ENCODE data around the gene JHY. TPM values are rescaled to one million over a fixed set of nuclear protein-coding genes. Genes with fewer than 3 reads are reported as not detected.

JHY gene
- under 1 TPM; 0.55 to 0.59 TPM for total RNA-seq

GRCh38 chr11:122882189-122882856 lies at the start of gene JHY:
JHY (plus strand) TSS chr11:122882759; CDS start chr11:122885850, 3,091 bp downstream.
- H3K9me3 Mint-ChIP-seq: no peaks in the 10 kb centered on the region
- peaks cover 16 to 18% of the 10 kb centered on the region in 2 donors for H3K4me1 Mint-ChIP-seq (ENCODE audit: low read depth in 2 of 2)
- H3K27me3 Mint-ChIP-seq: peaks cover 16 to 19% of the 10 kb centered on the region in 2 donors
- DNase-seq (ENCODE audit: low spot score) (no peak), ATAC-seq (no peak)
- H3K4me3 Mint-ChIP-seq: peak within 1 kb of the TSS; percentile 83
- no peaks in the 10 kb centered on the region for H3K36me3 Mint-ChIP-seq
- H3K27ac Mint-ChIP-seq: peak within 1 kb of the TSS; percentile 36 to 38

GRCh38 chr11:122833846-122834464 lies 48.6 kb upstream of the JHY start:
- ATAC-seq (no peak), DNase-seq (ENCODE audit: low spot score) (no peak)
- Mint-ChIP-seq H3K9me3 (no peaks in the 10 kb centered on the region), H3K36me3 (no peaks in the 10 kb centered on the region), H3K4me3 (no peak overlapping the region), H3K27me3 (peaks cover 0 to 2% of the 10 kb centered on the region in 2 donors), H3K27ac (no peak overlapping the region), H3K4me1 (ENCODE audit: low read depth in 2 of 2) (peaks cover 30 to 43% of the 10 kb centered on the region in 2 donors)

GRCh38 chr11:122836916-122837315 lies 45.6 kb upstream of the JHY start:
- H3K9me3 Mint-ChIP-seq: no peaks in the 10 kb centered on the region
- no peak for ATAC-seq
- no peaks in the 10 kb centered on the region for H3K36me3 Mint-ChIP-seq
- H3K27me3 Mint-ChIP-seq: peaks cover 0 to 2% of the 10 kb centered on the region in 2 donors
- no peak overlapping the region for H3K27ac Mint-ChIP-seq
- DNase-seq (ENCODE audit: low spot score): no peak
- peaks cover 30 to 48% of the 10 kb centered on the region in 2 donors for H3K4me1 Mint-ChIP-seq (ENCODE audit: low read depth in 2 of 2)
- no peak overlapping the region for H3K4me3 Mint-ChIP-seq

GRCh38 chr11:122837528-122838346 lies 44.8 kb upstream of the JHY start:
- peak overlapping the region; percentile 50 to 68 for H3K27ac Mint-ChIP-seq
- peak overlapping the region; percentile 81 for H3K4me3 Mint-ChIP-seq
- DNase-seq (ENCODE audit: low spot score): no peak
- no peaks in the 10 kb centered on the region for H3K27me3 Mint-ChIP-seq
- peaks cover 31 to 51% of the 10 kb centered on the region in 2 donors for H3K4me1 Mint-ChIP-seq (ENCODE audit: low read depth in 2 of 2)
- no peaks in the 10 kb centered on the region for H3K9me3 Mint-ChIP-seq
- H3K36me3 Mint-ChIP-seq: no peaks in the 10 kb centered on the region
- no peak for ATAC-seq

- Mint-ChIP-seq H3K27ac (peak overlapping the region; percentile 46 to 62), H3K4me1 (ENCODE audit: low read depth in 2 of 2) (peaks cover 44 to 68% of the 10 kb centered on the region in 2 donors), H3K27me3 (peaks cover 0 to 4% of the 10 kb centered on the region in 2 donors), H3K4me3 (peak overlapping the region; percentile 80), H3K9me3 (no peaks in the 10 kb centered on the region), H3K36me3 (no peaks in the 10 kb centered on the region)
- ATAC-seq: peak; percentile 77 to 83
- DNase-seq (ENCODE audit: low spot score): no peak
These were observed 39.0 kb upstream of the JHY start for GRCh38 chr11:122843281-122844141.

- H3K4me1 Mint-ChIP-seq (ENCODE audit: low read depth in 2 of 2): peaks cover 63 to 83% of the 10 kb centered on the region in 2 donors
These were observed 35.1 kb upstream of the JHY start for GRCh38 chr11:122847466-122847865.

GRCh38 chr11:122848186-122848585 lies 34.4 kb upstream of the JHY start:
- ATAC-seq: no peak
- H3K4me3 Mint-ChIP-seq: peak overlapping the region; percentile 55
- H3K4me1 Mint-ChIP-seq (ENCODE audit: low read depth in 2 of 2): peaks cover 61 to 81% of the 10 kb centered on the region in 2 donors
- no peak overlapping the region for H3K27ac Mint-ChIP-seq
- DNase-seq (ENCODE audit: low spot score): no peak
- H3K27me3 Mint-ChIP-seq: peaks cover 0 to 10% of the 10 kb centered on the region in 2 donors
- no peaks in the 10 kb centered on the region for H3K9me3 Mint-ChIP-seq
- H3K36me3 Mint-ChIP-seq: no peaks in the 10 kb centered on the region

More at GRCh38 chr11:122847466-122847865, 35.1 kb upstream of the JHY start:
- peaks cover 0 to 6% of the 10 kb centered on the region in 2 donors for H3K27me3 Mint-ChIP-seq
- H3K9me3 Mint-ChIP-seq: no peaks in the 10 kb centered on the region
- no peaks in the 10 kb centered on the region for H3K36me3 Mint-ChIP-seq
- DNase-seq (ENCODE audit: low spot score) (no peak), ATAC-seq (no peak)
- peak overlapping the region; percentile 55 for H3K4me3 Mint-ChIP-seq
- H3K27ac Mint-ChIP-seq: peak overlapping the region in 1 of 2 donors; percentile 6

- H3K4me1 Mint-ChIP-seq (ENCODE audit: low read depth in 2 of 2): peaks cover 45 to 62% of the 10 kb centered on the region in 2 donors
- peak overlapping the region; percentile 68 for H3K4me3 Mint-ChIP-seq
- no peaks in the 10 kb centered on the region for H3K36me3 Mint-ChIP-seq
- DNase-seq (ENCODE audit: low spot score) (peak; percentile 79), ATAC-seq (peak; percentile 86 to 92)
- peak overlapping the region; percentile 40 to 79 for H3K27ac Mint-ChIP-seq
- H3K9me3 Mint-ChIP-seq: no peaks in the 10 kb centered on the region
- H3K27me3 Mint-ChIP-seq: peaks cover 0 to 7% of the 10 kb centered on the region in 2 donors
These were observed 32.4 kb upstream of the JHY start for GRCh38 chr11:122850076-122850631.

GRCh38 chr11:122851366-122851966 lies 31.1 kb upstream of the JHY start:
- Mint-ChIP-seq H3K4me1 (ENCODE audit: low read depth in 2 of 2) (peaks cover 47 to 59% of the 10 kb centered on the region in 2 donors), H3K27me3 (peaks cover 0 to 6% of the 10 kb centered on the region in 2 donors), H3K4me3 (peak overlapping the region; percentile 74), H3K36me3 (no peaks in the 10 kb centered on the region), H3K27ac (peak overlapping the region; percentile 10 to 55), H3K9me3 (no peaks in the 10 kb centered on the region)
- ATAC-seq (no peak), DNase-seq (ENCODE audit: low spot score) (no peak)

GRCh38 chr11:122852074-122852795 lies 30.3 kb upstream of the JHY start:
- peak overlapping the region; percentile 10 to 55 for H3K27ac Mint-ChIP-seq
- H3K27me3 Mint-ChIP-seq: peaks cover 0 to 6% of the 10 kb centered on the region in 2 donors

GRCh38 chr11:122852796-122853160 lies 29.8 kb upstream of the JHY start:
- Mint-ChIP-seq H3K36me3 (no peaks in the 10 kb centered on the region), H3K4me1 (ENCODE audit: low read depth in 2 of 2) (peaks cover 45 to 52% of the 10 kb centered on the region in 2 donors), H3K4me3 (peak overlapping the region; percentile 74), H3K27me3 (peaks cover 0 to 6% of the 10 kb centered on the region in 2 donors), H3K9me3 (no peaks in the 10 kb centered on the region), H3K27ac (peak overlapping the region in 1 of 2 donors; percentile 55)
- ATAC-seq: no peak
- DNase-seq (ENCODE audit: low spot score): no peak

More at GRCh38 chr11:122852074-122852795, 30.3 kb upstream of the JHY start:
- no peak for DNase-seq (ENCODE audit: low spot score)
- Mint-ChIP-seq H3K36me3 (no peaks in the 10 kb centered on the region), H3K4me1 (ENCODE audit: low read depth in 2 of 2) (peaks cover 45 to 57% of the 10 kb centered on the region in 2 donors), H3K4me3 (peak overlapping the region; percentile 74), H3K9me3 (no peaks in the 10 kb centered on the region)
- ATAC-seq: no peak

GRCh38 chr11:122853261-122853660 lies 29.3 kb upstream of the JHY start:
- ATAC-seq (no peak), DNase-seq (ENCODE audit: low spot score) (no peak)
- Mint-ChIP-seq H3K4me1 (ENCODE audit: low read depth in 2 of 2) (peaks cover 46 to 47% of the 10 kb centered on the region in 2 donors), H3K27ac (peak overlapping the region in 1 of 2 donors; percentile 55), H3K36me3 (no peaks in the 10 kb centered on the region), H3K27me3 (peaks cover 0 to 6% of the 10 kb centered on the region in 2 donors), H3K9me3 (no peaks in the 10 kb centered on the region), H3K4me3 (no peak overlapping the region)

Measured in natural killer cell treated with Interleukin-12 subunit alpha and Interleukin-12 subunit beta and Interleukin-15 and Interleukin-18, amount 100 ng/mL, for 72 hours (primary cell).